Stimulated activated CD8-positive, alpha-beta memory T cell treated with anti-CD3 and anti-CD28 coated beads, Interleukin-7, amount 100 ng/mL, for 48 hours (primary cell): ENCODE measurements around the gene GPR15.

ENCODE experiments used
- DNase-seq, 2 donors: peaks; one replicate each; pipeline ENCODE4 v3.0.0-alpha.2; 2020; ENCODE audit warnings: low read depth in 1 of 2; ENCODE audit errors: extremely low read depth in 1 of 2

GPR15 gene

GRCh38 chr3:98582042-98582441 lies 50.3 kb downstream of the GPR15 start:
- no peak for DNase-seq

DNA sequence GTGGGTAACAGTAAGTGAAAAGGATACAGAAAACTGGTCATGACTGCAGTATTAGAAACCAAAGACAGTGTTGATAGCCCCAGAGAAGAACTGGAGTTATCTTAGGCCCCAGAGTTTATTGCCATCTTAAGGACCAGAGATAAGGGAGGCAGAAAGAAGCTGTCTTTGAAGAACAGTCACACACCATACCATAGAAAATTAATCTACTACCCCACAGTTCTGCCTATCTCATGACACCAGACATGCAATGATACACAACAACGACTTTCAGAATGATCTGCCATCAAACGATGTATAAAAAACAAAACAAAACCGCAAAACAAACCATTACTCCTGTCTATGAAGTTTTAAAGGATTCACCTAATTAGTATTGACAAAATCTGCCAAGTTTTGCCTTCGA lies 52.0 kb downstream of the GPR15 start:
- DNase-seq: no peak
